Effector memory CD4-positive, alpha-beta T cell (primary cell): ENCODE data around the gene SIAE.
"Not testable (repeated sequence)": the region's sequence is repeated elsewhere in the genome, so short reads cannot be mapped to it uniquely, and the experiment has no call there.

Experiments used
- DNase-seq, 3 donors: peaks; one replicate each; pipeline ENCODE4 v3.0.0-alpha.2; 2020
- H3K27ac ChIP-seq: 2 replicates; pipeline ENCODE4 v1.7.0; 2013; ENCODE audit warnings: mild to moderate bottlenecking, low read length, moderate library complexity; ENCODE audit not compliant: insufficient read depth, poor library complexity, severe bottlenecking
- H3K27me3 ChIP-seq: replicated peaks from 2 replicates; pipeline ENCODE4 v1.7.0; 2013; ENCODE audit warnings: mild to moderate bottlenecking, low read length; ENCODE audit not compliant: insufficient read depth, control insufficient read depth, poor library complexity, severe bottlenecking
- H3K36me3 ChIP-seq: 2 replicates; pipeline ENCODE4 v1.7.0; 2013; ENCODE audit warnings: mild to moderate bottlenecking, low read length, moderate library complexity; ENCODE audit not compliant: control insufficient read depth, insufficient read depth
- H3K4me1 ChIP-seq: 2 replicates; pipeline ENCODE4 v1.7.0; 2013; ENCODE audit warnings: low read length, mild to moderate bottlenecking; ENCODE audit not compliant: control insufficient read depth, insufficient read depth, poor library complexity, severe bottlenecking
- H3K4me3 ChIP-seq: 2 replicates; pipeline ENCODE4 v1.7.0; 2013; ENCODE audit warnings: low read length, low read depth, mild to moderate bottlenecking; ENCODE audit not compliant: insufficient read depth, poor library complexity, severe bottlenecking
- H3K9me3 ChIP-seq: 2 replicates; pipeline ENCODE4 v1.7.0; 2013; ENCODE audit warnings: mild to moderate bottlenecking, low read length, moderate library complexity; ENCODE audit not compliant: control insufficient read depth

Gene SIAE

DNA sequence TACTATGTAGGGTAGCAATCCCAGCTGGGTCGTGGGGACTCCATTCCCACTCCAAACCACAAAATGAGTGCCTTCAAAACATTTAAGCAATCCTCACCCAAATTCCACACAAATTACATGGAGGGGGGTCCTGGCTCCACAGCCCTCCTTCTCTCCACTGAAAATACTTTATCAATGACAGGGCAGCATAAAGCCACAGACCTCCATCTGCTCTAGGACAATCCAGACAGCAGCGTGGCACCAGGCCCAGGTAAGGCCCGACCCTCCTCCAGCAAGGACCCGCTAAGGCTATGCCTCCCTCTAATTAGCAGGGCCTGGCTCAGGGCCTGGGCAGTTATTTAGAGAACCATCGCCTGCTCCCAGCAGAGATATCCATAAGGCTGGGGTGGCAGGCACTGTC, 62.5 kb downstream of the SIAE start, which contains the start of gene PANX3:
Gene PANX3, plus strand, starts transcription at position 365 of the 400 bp plus-strand sequence. CDS start 129 bp downstream, outside the sequence.
- H3K4me1 ChIP-seq: no peaks in the 10 kb centered on the region
- H3K27me3 ChIP-seq: no peaks in the 10 kb centered on the region
- H3K4me3 ChIP-seq: no peak within 1 kb of the TSS
- H3K36me3 ChIP-seq: no peaks in the 10 kb centered on the region
- H3K9me3 ChIP-seq: no peaks in the 10 kb centered on the region
- H3K27ac ChIP-seq: no peak within 1 kb of the TSS
- DNase-seq: no peak

GRCh38 chr11:124610295-124610694, 63.2 kb downstream of the SIAE start:
- H3K27me3 ChIP-seq: no peaks in the 10 kb centered on the region
- no peaks in the 10 kb centered on the region for H3K36me3 ChIP-seq
- no peak overlapping the region for H3K27ac ChIP-seq
- no peak for DNase-seq
- H3K4me3 ChIP-seq: no peak overlapping the region
- H3K9me3 ChIP-seq: no peaks in the 10 kb centered on the region
- no peaks in the 10 kb centered on the region for H3K4me1 ChIP-seq

DNA sequence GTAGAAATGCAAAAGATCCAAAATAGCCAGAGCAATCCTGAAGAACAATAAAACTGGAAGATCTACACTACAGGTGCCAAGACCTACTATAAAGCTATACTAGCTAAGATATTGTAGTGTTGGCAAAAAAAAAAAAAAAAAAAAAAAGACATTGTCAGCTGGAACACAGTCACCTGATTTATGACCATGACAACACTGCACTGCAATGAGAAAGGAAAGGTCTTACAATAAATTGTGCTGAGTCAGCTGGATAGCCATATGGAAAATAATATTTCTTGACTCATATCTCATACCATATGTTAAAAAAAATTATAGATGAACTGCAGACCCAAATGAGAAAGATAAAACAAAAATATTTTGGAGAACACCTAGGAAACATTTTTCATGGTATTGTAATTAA, 65.4 kb downstream of the SIAE start:
- H3K27me3 ChIP-seq: no peaks in the 10 kb centered on the region
- DNase-seq: no peak
- H3K9me3 ChIP-seq: no peaks in the 10 kb centered on the region
- no peaks in the 10 kb centered on the region for H3K4me1 ChIP-seq
- no peaks in the 10 kb centered on the region for H3K36me3 ChIP-seq
- H3K4me3 ChIP-seq: no peak overlapping the region
- no peak overlapping the region for H3K27ac ChIP-seq

DNA sequence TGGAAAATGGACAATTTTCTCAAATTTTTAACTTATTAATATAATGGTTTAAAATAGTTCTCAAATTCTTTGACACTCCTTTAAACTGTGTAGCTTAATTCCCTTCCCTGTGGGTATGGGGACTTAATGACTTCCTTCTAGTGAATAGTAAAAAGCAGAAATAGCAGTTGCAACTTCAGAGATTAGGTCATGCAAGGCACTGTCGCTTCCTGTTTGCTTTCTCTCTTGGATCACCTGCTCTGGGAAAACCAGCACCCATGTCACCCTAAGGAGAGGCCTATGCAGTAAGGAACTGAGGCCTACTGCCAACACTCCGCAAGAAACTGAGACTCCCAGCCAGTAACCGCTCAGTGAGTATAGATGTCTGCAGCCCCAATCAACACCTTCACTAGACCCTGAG, 67.8 kb downstream of the SIAE start:
- no peaks in the 10 kb centered on the region for H3K4me1 ChIP-seq
- DNase-seq: no peak

DNA sequence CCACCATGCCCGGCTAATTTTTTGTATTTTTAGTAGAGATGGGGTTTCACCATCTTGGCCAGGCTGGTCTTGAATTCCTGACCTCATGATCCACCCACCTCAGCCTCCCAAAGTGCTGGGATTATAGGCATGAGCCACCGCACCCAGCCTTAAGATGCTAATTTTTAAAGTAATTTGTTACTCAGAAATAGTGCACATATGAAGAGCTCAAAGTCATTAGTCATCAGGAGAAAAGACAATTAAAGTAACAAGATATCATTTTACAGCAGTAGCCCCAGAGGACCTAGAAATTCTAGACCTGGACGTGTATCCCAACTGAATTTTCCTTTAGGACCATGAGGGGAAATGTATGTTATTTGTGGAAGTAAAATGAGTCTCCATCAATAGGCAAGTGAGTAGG, 70.8 kb downstream of the SIAE start:
- not testable (repeated sequence) for H3K36me3 ChIP-seq, H3K4me1 ChIP-seq, DNase-seq, H3K27me3 ChIP-seq, H3K4me3 ChIP-seq, H3K9me3 ChIP-seq, H3K27ac ChIP-seq

More for the DNA sequence above, 67.8 kb downstream of the SIAE start:
- H3K27ac ChIP-seq: no peak overlapping the region
- H3K27me3 ChIP-seq: no peaks in the 10 kb centered on the region
- H3K9me3 ChIP-seq: no peaks in the 10 kb centered on the region
- no peaks in the 10 kb centered on the region for H3K36me3 ChIP-seq
- H3K4me3 ChIP-seq: no peak overlapping the region

DNA sequence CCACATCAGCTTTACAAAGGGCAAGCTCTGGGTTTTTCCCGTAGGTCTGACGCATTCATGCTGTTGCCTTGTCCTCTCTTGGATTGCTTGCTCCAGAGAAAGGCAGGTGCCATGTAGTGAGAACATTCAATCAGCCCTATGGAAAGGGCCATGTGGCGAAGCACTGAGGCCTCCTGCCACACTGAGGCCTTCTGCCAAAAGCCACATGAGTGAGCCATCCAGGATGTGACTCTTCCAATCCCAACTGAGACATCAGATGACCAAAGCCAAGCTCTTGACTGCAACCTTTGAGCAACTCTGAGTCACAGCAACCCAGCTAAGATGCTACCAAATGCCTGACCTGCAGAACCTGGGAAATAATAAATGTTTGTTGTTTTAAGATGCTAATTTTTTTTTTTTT, 71.3 kb downstream of the SIAE start:
- no peak overlapping the region for H3K4me3 ChIP-seq
- no peaks in the 10 kb centered on the region for H3K27me3 ChIP-seq
- no peaks in the 10 kb centered on the region for H3K4me1 ChIP-seq
- no peak overlapping the region for H3K27ac ChIP-seq
- no peaks in the 10 kb centered on the region for H3K36me3 ChIP-seq
- no peak for DNase-seq
- no peaks in the 10 kb centered on the region for H3K9me3 ChIP-seq

DNA sequence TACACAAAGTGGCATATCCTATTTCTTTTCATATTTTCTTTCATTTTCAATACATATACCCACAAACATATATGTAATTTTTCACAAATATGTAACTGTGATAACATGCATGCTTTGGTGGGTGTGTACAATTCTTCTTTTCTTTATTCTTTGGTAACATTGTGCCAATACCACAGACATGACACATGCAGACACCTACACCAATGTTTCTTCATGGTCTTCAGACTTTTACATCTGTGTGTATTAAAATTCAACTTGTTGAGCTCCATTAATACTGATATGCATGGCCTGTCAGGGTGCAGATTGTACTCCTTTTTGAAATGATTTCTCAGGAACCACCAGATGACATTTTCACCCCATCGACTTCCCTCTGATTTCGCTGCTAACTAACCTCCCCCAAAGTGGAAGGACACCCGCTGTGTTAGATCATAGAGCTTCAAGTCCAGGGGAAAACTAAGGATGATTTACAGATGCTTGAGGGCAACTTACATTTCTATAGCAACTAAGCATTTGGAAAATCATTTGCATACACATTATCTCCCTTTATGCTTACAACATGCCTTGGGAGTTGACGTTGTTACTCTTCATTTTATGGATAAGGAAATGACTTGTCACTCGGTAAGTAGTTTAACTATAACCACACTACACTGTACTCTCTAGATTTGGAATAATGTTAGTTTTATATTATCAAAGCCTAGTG, 72.8 kb downstream of the SIAE start:
- Histone ChIP-seq H3K27ac (no peak overlapping the region), H3K4me1 (no peaks in the 10 kb centered on the region), H3K9me3 (no peaks in the 10 kb centered on the region), H3K27me3 (no peaks in the 10 kb centered on the region), H3K4me3 (no peak overlapping the region), H3K36me3 (no peaks in the 10 kb centered on the region)
- DNase-seq: no peak

- no peak overlapping the region for H3K27ac ChIP-seq
- H3K9me3 ChIP-seq: no peaks in the 10 kb centered on the region
- no peaks in the 10 kb centered on the region for H3K36me3 ChIP-seq
- H3K4me3 ChIP-seq: no peak overlapping the region
- H3K27me3 ChIP-seq: no peaks in the 10 kb centered on the region
- DNase-seq: no peak
- no peaks in the 10 kb centered on the region for H3K4me1 ChIP-seq
These were observed 75.9 kb downstream of the SIAE start for GRCh38 chr11:124597626-124598025.

DNA sequence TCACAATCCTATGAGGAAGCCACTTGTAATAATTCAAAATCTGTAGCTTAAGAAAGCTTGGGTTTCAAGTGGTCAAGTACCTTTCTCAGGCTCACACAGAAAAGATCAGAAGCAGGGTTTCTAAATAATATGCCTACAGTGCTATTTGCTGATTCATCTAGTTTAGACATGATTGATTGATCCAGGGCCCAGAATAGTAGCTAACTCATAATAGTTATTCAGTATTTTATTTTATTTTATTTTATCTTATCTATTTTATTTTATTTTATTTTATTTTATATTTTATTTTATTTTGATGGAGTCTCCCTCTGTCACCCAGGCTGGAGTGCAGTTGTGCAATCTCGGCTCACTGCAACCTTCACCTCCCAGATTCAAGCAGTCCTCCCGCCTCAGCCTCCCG, 78.2 kb downstream of the SIAE start:
- H3K4me1 ChIP-seq: no peaks in the 10 kb centered on the region
- H3K27ac ChIP-seq: no peak overlapping the region
- DNase-seq: no peak
- H3K27me3 ChIP-seq: no peaks in the 10 kb centered on the region
- no peaks in the 10 kb centered on the region for H3K36me3 ChIP-seq
- H3K4me3 ChIP-seq: no peak overlapping the region
- no peaks in the 10 kb centered on the region for H3K9me3 ChIP-seq

DNA sequence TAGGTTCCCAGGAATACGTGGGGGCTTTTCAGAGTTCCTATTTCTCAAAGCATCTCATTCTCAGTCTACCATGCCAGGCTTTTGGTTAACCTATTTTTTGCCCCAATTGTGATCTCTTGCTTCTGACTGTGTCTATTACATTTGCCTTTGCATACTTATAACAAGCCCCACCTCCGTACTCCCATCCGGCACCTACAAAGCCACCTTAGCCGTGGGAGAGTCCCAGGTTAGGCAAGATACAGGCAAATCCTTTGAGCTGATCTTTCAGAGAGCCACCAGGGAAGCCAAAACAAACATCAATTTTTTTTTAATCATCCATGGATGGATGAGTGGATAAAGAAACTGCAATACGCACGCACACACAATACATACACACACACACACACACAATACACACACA, 80.9 kb downstream of the SIAE start:
- Histone ChIP-seq H3K27ac (no peak overlapping the region), H3K9me3 (no peaks in the 10 kb centered on the region), H3K36me3 (no peaks in the 10 kb centered on the region), H3K27me3 (no peaks in the 10 kb centered on the region), H3K4me3 (no peak overlapping the region), H3K4me1 (no peaks in the 10 kb centered on the region)
- DNase-seq: no peak
